Neural cell (in vitro differentiated cells): ENCODE data around the gene KCTD3. TPM values are rescaled to one million over a fixed set of nuclear protein-coding genes. Genes with fewer than 3 reads are reported as not detected.

Source experiments
- H2AFZ ChIP-seq: fragments of 200-600, 300-800 bp; sonication (generic), shearing (Covaris generic); 2 replicates; pipeline ENCODE4 v1.6.0; 2014; ENCODE audit warnings: low read depth, mild to moderate bottlenecking, antibody characterized with exemption, low read length, moderate library complexity
- H3F3A ChIP-seq: fragments of 200-600 bp; shearing (Covaris generic); 2 replicates; pipeline ENCODE4 v1.6.1; 2016; ENCODE audit warnings: mild to moderate bottlenecking, moderate library complexity, mixed read lengths, antibody characterized with exemption, low read length; ENCODE audit not compliant: insufficient read depth, poor library complexity, severe bottlenecking
- H3K27ac ChIP-seq: fragments of 200-600, 300-800 bp; sonication (generic), shearing (Covaris generic); 2 replicates; pipeline ENCODE4 v1.5.1; 2014; ENCODE audit warnings: mild to moderate bottlenecking, low read length, moderate library complexity
- H3K27me3 ChIP-seq: fragments of 300-800, 200-600 bp; sonication (generic), shearing (Covaris generic); 2 replicates; pipeline ENCODE4 v1.6.0; 2014; ENCODE audit warnings: mild to moderate bottlenecking, low read depth, low read length, moderate library complexity; ENCODE audit not compliant: insufficient read depth
- H3K36me3 ChIP-seq: fragments of 300-800, 200-600 bp; sonication (generic), shearing (Covaris generic); 2 replicates; pipeline ENCODE4 v1.5.1; 2014; ENCODE audit warnings: mild to moderate bottlenecking, antibody characterized with exemption, low read length, moderate library complexity; ENCODE audit not compliant: insufficient read depth
- H3K4me2 ChIP-seq: fragments of 300-800, 200-600 bp; sonication (generic), shearing (Covaris generic); 2 replicates; pipeline ENCODE4 v1.6.0; 2014; ENCODE audit warnings: mild to moderate bottlenecking, low read length
- H3K4me3 ChIP-seq: fragments of 300-800, 200-600 bp; sonication (generic), shearing (Covaris generic); 2 replicates; pipeline ENCODE4 v1.5.1; 2014; ENCODE audit warnings: mild to moderate bottlenecking, low read length, moderate library complexity
- H3K79me2 ChIP-seq: fragments of 200-600 bp; shearing (Covaris generic); replicated peaks from 2 replicates; pipeline ENCODE4 v1.6.0; 2014; ENCODE audit warnings: mild to moderate bottlenecking, low read length, moderate library complexity; ENCODE audit not compliant: insufficient read depth
- H3K9ac ChIP-seq: fragments of 300-800, 200-600 bp; sonication (generic), shearing (Covaris generic); 2 replicates; pipeline ENCODE4 v1.6.1; 2016; ENCODE audit warnings: mild to moderate bottlenecking, low read length, mixed read lengths
- H3K9me2 ChIP-seq: fragments of 200-600 bp; shearing (Covaris generic); 2 replicates; pipeline ENCODE4 v1.6.1; 2016; ENCODE audit warnings: mild to moderate bottlenecking, low read length, mixed read lengths; ENCODE audit not compliant: insufficient read depth
- H3K9me3 ChIP-seq: fragments of 200-600, 300-800 bp; sonication (generic), shearing (Covaris generic); 2 replicates; pipeline ENCODE4 v1.6.1; 2016; ENCODE audit warnings: mild to moderate bottlenecking, mixed run types, low read length, moderate library complexity, mixed read lengths
- H4K20me1 ChIP-seq: fragments of 200-600 bp; shearing (Covaris generic); 2 replicates; pipeline ENCODE4 v1.6.1; 2016; ENCODE audit warnings: mild to moderate bottlenecking, mixed run types; ENCODE audit not compliant: insufficient read depth
- EP300 ChIP-seq: fragments of 450-650 bp; conservative IDR thresholded peaks from 2 replicates; pipeline ENCODE4 v1.6.1; 2014; ENCODE audit warnings: antibody characterized with exemption, mild to moderate bottlenecking, moderate library complexity; ENCODE audit not compliant: poor library complexity, severe bottlenecking
- EZH2 ChIP-seq: fragments of 200-600, 300-800 bp; shearing (Covaris generic), sonication (generic); IDR thresholded peaks from 2 replicates; pipeline ENCODE4 v1.6.1; 2014; ENCODE audit warnings: antibody characterized with exemption, low read length, borderline replicate concordance, mild to moderate bottlenecking; ENCODE audit not compliant: insufficient read depth, poor library complexity, severe bottlenecking
- MXI1 ChIP-seq: fragments of 450-650 bp; conservative IDR thresholded peaks from 2 replicates; pipeline ENCODE4 v1.6.1; 2014; ENCODE audit warnings: antibody characterized with exemption, mild to moderate bottlenecking; ENCODE audit not compliant: poor library complexity, severe bottlenecking
- POLR2AphosphoS5 ChIP-seq: IDR thresholded peaks from 2 replicates; pipeline ENCODE4 v1.6.1; 2012
- RAD21 ChIP-seq: fragments of 450-650 bp; conservative IDR thresholded peaks from 2 replicates; pipeline ENCODE4 v1.6.1; 2014; ENCODE audit warnings: antibody characterized with exemption, mild to moderate bottlenecking, moderate library complexity
- SMC3 ChIP-seq: fragments of 450-650 bp; conservative IDR thresholded peaks from 2 replicates; pipeline ENCODE4 v1.6.1; 2014; ENCODE audit warnings: antibody characterized with exemption, mild to moderate bottlenecking, moderate library complexity; ENCODE audit not compliant: poor library complexity
- TAF1 ChIP-seq: IDR thresholded peaks from 2 replicates; pipeline ENCODE4 v1.6.1; 2012; ENCODE audit warnings: low read depth
- polyA plus RNA-seq: library from polyadenylated mRNA; depleted of rRNA; stranded (reverse); fragments of >200 nt; gene quantifications from 2 replicates; pipeline ENCODE4 v1.2.3, GENCODE V29; 2014
- TF ChIP-seq, protein P1 (sequence below): IDR thresholded peaks from 2 replicates; pipeline ENCODE4 v1.6.1; 2012; ENCODE audit warnings: borderline replicate concordance
- TF ChIP-seq, protein P2 (sequence below): fragments of 450-650 bp; IDR thresholded peaks from 2 replicates; pipeline ENCODE4 v1.5.1; 2014; ENCODE audit warnings: antibody characterized with exemption, mild to moderate bottlenecking, moderate library complexity; ENCODE audit not compliant: poor library complexity, severe bottlenecking

The KCTD3 gene
- polyA plus RNA-seq, 1 donor from 2014 or later: 82.9 TPM

DNA sequence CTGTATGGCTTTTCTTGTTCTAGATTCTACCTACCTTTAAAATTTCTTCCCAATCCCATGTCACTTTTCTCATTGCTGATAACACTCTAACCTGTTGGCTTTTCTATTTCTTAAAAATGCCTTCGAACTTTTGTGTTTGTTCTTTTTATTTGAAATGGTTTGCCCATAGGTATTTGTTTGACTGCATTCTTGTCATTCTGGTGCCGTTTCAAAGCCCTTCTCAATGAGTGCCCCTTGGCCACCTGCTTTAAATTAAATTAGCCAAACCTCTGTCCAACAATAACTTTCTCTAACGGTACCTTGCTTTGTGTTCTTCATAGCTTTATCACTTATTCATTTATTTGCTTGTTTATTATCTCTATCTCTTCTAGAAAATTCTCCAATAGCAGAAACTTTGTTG, 38.9 kb downstream of the KCTD3 start:
- Histone ChIP-seq H3K9me2 (no peaks in the 10 kb centered on the region), H4K20me1 (no peaks in the 10 kb centered on the region), H3K36me3 (peaks cover 5% of the 10 kb centered on the region), H3K79me2 (no peaks in the 10 kb centered on the region), H3K27me3 (no peaks in the 10 kb centered on the region), H3K4me2 (no peak overlapping the region), H3F3A (no peaks in the 10 kb centered on the region), H3K27ac (no peak overlapping the region), H3K9ac (no peak overlapping the region), H3K9me3 (no peaks in the 10 kb centered on the region), H2AFZ (no peak overlapping the region), H3K4me3 (no peak overlapping the region)
- TF ChIP-seq EP300 (no peak), EZH2 (no peak), RAD21 (no peak), MXI1 (no peak), SMC3 (no peak), POLR2AphosphoS5 (no peak), TAF1 (no peak)
- TF ChIP-seq, protein P1, sequence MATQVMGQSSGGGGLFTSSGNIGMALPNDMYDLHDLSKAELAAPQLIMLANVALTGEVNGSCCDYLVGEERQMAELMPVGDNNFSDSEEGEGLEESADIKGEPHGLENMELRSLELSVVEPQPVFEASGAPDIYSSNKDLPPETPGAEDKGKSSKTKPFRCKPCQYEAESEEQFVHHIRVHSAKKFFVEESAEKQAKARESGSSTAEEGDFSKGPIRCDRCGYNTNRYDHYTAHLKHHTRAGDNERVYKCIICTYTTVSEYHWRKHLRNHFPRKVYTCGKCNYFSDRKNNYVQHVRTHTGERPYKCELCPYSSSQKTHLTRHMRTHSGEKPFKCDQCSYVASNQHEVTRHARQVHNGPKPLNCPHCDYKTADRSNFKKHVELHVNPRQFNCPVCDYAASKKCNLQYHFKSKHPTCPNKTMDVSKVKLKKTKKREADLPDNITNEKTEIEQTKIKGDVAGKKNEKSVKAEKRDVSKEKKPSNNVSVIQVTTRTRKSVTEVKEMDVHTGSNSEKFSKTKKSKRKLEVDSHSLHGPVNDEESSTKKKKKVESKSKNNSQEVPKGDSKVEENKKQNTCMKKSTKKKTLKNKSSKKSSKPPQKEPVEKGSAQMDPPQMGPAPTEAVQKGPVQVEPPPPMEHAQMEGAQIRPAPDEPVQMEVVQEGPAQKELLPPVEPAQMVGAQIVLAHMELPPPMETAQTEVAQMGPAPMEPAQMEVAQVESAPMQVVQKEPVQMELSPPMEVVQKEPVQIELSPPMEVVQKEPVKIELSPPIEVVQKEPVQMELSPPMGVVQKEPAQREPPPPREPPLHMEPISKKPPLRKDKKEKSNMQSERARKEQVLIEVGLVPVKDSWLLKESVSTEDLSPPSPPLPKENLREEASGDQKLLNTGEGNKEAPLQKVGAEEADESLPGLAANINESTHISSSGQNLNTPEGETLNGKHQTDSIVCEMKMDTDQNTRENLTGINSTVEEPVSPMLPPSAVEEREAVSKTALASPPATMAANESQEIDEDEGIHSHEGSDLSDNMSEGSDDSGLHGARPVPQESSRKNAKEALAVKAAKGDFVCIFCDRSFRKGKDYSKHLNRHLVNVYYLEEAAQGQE: no peak
- TF ChIP-seq, protein P2, sequence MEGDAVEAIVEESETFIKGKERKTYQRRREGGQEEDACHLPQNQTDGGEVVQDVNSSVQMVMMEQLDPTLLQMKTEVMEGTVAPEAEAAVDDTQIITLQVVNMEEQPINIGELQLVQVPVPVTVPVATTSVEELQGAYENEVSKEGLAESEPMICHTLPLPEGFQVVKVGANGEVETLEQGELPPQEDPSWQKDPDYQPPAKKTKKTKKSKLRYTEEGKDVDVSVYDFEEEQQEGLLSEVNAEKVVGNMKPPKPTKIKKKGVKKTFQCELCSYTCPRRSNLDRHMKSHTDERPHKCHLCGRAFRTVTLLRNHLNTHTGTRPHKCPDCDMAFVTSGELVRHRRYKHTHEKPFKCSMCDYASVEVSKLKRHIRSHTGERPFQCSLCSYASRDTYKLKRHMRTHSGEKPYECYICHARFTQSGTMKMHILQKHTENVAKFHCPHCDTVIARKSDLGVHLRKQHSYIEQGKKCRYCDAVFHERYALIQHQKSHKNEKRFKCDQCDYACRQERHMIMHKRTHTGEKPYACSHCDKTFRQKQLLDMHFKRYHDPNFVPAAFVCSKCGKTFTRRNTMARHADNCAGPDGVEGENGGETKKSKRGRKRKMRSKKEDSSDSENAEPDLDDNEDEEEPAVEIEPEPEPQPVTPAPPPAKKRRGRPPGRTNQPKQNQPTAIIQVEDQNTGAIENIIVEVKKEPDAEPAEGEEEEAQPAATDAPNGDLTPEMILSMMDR: no peak

DNA sequence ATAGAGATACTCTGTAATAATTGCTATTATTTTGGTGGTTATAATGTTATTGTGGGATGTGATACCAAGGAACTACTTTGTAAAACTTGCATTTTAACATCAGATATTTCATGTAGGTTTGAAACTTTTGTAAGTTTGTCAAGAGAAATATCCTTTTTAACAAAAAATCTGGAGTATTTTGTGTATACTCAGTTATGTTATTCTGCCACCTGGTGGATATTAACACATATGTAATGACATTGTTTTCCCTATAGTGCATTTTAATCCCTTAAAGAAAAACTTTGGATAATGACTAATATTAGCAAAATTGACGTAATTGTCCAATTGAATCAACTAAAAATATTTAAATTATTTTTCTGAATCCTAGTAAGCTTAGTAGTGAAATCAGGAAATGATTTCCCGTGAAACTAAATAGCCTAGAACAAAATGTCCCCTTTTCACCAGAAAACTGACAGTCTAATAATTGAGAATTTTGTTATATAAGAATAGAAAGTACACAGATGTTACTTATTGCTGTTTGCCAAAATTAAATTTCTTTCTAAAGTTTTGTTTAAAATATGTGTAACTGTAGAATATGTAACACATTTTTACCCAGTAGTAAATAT, 39.6 kb downstream of the KCTD3 start:
- Histone ChIP-seq H3K4me3 (no peak overlapping the region), H4K20me1 (no peaks in the 10 kb centered on the region), H2AFZ (no peak overlapping the region), H3K4me2 (no peak overlapping the region), H3K36me3 (peaks cover 5% of the 10 kb centered on the region), H3K9me3 (no peaks in the 10 kb centered on the region), H3K27me3 (no peaks in the 10 kb centered on the region), H3K27ac (no peak overlapping the region), H3K79me2 (no peaks in the 10 kb centered on the region), H3K9ac (no peak overlapping the region), H3F3A (no peaks in the 10 kb centered on the region), H3K9me2 (no peaks in the 10 kb centered on the region)
- TF ChIP-seq SMC3 (peak; percentile 47), TAF1 (no peak), RAD21 (peak; percentile 48)
- TF ChIP-seq, protein P2: peak; percentile 53
